Stimulated activated CD4-positive, alpha-beta T cell treated with anti-CD3 and anti-CD28 coated beads, Interleukin-15, amount 100 ng/mL, for 24 hours (primary cell): ENCODE measurements around the gene NOS1AP.

Experiments
- DNase-seq: peaks from one replicate; pipeline ENCODE4 v3.0.0-alpha.2; 2020

The NOS1AP gene

DNA sequence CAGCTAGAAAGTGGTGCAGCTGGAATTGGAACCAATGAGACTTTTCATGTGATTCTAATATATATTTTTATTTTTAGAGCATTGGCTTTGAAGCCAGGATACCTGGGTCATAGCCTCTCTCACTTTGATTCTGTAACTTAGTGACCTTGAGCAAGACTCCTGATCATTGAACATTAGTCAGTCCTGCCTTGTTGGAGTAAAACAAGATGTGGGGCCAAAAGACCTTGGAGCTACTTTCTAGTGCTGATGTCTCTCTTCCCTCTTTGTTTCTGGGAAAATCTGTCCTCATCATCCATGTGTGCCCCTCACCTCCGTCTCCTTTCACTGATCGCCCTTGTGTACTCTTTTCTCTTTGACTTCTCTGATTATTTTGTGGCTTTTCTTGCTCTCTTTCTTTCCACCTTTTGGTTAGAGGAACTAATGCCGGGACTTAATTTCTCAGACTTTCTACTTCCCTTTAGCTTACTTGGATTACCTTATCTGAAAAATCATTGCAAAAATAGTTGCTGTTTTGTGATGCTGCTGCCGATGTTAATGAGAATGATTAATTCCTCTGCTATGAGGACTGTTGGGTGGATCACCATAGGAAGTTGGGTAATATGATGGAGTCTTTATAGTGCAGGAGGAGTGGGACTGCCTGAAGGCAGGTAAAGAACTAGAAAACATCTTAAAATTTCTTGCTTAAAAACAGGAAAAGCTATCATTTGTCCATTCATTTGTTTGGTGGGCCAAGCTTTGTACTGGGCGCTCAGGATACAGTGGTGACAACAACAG is 72.0 kb downstream of the NOS1AP start:
- no peak for DNase-seq

DNA sequence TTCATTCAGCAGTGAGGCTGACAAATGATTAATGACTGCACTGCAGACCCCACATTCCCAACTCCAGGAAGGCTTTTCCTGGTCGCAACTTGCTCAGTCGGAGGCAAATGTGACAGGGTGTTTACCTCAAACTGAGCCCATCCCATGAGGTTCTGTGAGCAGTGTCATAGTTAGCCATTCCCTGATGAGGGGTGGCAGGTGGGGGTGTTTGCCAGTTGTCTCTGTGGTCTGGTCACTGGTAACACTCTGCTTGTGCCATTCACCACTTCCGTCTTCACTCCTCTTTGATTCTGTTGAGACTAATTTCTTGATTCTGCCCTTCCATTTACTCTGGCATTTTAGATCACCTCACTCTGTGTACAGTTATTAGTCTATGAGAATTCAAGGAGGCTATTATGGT is 73.5 kb downstream of the NOS1AP start:
- DNase-seq = no peak

DNA sequence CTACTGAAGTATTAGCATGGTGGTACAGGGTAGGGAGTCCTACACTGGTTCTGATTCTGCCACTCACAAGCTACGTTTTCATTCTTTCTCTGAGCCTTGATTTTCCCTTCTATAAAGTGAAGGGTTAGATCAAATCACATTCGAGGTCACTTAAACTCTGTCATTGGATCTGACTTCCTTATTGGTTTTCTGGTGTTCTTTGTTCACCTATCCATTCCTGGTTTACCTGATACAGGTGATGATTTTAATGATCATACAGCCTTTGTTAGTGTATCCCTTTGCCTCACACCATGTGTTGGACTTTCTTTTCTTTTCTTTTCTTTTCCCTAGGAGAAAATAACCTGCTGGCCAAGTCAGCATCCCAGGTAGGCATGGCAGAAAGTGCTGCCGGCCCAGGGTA is 74.8 kb downstream of the NOS1AP start:
- DNase-seq = no peak

GRCh38 chr1:162144853-162145252 is 75.4 kb downstream of the NOS1AP start:
- no peak for DNase-seq

DNA sequence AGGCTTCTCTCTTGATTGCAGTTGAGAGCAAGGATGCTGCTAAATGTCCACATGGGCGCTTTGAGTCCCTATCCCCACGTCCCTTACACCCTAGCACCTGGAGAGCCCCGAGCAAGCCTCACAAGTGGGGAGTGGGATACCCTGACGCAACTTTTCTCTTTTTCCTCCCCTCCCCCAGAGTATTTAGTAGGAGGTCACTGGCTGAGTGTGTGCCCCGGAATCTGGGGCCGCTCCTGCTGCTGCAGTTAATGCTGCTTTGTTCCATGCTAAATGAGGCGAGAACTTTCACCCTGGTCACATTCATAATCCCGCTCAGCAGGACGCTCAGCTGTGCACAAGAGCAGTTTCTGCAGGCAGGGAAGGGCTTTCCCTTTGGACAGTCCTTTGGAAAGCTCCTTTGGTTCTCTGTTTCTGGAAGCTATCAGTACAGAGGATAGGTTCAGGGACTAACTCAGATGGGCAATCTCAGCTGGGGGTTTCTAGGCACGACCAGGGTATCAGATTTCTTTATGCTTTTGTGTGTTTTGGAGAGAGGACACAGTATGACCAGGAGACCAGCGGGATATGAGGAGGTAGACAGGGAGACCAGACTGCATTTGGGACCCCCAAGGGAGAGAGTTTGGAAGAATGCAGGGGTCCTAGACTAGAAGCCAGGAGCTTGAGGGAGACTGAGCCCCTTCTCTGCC is 75.9 kb downstream of the NOS1AP start:
- DNase-seq = no peak

DNA sequence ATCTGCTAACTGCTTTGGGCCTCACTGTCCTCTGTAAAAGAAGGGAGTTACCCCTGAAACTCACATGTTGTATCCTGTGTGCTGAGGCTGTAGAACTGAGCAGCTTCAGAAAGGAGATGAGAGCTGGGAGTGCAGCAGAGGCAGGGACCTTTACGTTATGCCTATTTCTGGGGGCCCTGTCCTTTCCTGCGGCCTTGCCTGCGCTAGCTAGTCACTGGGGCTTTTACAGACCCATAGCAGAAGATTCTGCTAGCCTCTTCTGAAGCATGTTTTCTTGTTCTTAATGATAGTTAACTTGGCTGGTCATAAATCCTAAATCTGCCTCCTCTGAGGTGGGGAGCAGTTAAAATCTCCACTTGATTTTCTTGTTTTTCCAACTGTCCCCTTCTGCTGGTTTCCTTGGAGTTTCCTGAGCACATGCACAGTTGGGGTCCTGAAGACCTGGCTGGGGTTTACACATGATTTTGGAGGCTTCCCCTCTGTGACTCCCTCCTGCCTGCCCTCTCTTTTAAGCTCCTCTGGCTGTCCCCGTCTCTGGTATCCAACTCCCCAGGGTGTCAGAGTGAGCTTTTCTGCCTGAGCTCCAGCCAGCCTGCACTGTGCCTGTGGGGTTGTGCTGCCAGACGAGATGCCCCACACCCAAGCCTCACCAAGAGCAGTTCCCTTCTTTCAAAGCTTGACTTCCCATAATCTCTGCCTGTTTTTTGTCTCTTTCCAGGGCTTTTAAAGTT is 76.6 kb downstream of the NOS1AP start:
- no peak for DNase-seq

- DNase-seq = no peak
These were observed 78.3 kb downstream of the NOS1AP start for GRCh38 chr1:162147760-162148159.

DNA sequence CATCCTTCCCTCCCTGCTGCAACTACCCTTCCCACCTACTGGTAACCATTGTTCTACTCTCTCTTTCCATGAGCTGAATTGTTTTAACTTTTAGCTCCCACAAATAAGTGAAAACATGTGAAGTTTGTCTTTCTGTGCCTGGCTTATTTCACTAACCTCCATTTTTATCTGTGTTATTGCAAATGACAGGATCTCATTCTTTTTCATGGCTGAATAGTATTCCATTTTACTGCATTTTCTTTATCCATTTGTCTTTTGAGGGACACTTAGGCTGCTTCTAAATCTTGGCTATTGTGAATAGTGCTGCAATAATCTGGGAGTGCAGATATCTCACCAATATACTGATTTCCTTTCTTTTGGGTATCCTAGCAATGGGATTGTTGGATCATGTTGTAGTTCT is 80.6 kb downstream of the NOS1AP start:
- DNase-seq = no peak

DNA sequence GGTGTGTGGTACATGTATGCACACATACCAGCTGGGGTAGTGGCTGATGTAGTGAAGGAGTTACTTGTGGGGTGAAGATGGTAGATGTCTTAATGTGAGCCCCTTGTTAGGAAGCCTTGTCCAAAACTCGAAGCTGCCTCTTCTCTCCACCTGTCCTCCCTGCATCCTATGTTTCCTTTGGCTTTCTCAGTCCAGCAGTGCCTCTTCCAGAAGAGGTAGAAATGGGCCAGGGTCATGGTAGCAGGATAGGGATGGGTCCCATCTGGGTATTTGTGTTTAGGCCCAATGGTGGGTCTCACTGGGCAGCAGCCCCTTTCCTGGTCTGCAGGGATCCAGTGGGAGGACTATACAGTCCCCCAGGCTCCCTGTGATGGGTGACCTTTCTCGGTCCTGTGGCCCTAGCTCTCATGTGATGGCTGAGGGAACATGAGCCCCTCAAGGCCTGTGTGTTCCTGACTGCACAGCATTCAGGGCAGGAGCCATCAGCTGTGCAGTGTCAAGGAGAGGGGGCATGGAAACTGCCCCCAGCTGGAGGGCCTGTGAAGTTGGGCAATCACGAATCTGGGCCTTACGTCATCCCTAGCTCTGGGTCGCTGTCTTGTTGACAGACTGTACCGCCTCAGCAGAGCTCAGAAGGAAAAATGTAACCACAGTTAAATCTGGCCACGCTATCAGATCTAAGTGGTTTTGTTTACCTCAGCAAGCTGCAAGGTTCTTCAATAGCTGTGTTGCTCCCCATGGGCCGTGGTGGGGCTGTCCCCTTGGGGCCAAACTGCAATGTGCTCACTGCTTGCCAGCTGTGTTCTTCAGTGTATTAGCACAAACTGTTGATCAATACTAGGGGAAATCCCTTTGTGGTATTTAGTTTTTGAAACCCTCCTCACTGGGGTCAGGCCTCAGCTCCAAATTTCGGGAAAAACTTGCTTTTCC is 82.7 kb downstream of the NOS1AP start:
- DNase-seq = peak; percentile 1

DNA sequence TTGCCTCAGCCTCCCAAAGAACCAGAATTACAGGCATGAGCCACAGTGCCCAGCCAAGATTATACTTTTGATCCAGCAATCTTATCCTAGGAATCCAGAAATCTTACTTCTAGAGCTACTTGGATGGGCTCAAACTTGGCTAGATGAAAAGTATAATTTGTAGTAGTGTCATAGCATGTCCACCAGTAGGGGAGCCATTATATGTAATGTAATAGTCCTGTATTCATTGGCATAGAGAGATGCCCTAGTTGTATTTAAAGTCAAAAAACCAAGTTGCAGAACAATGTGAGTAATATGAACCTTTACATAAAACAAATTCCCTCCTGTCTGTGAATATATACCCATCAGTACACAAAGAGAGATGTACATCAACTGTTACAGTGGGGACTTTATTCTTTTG is 83.9 kb downstream of the NOS1AP start:
- DNase-seq = no peak

- DNase-seq = no peak
These were observed 88.0 kb downstream of the NOS1AP start for GRCh38 chr1:162157469-162157868.

DNA sequence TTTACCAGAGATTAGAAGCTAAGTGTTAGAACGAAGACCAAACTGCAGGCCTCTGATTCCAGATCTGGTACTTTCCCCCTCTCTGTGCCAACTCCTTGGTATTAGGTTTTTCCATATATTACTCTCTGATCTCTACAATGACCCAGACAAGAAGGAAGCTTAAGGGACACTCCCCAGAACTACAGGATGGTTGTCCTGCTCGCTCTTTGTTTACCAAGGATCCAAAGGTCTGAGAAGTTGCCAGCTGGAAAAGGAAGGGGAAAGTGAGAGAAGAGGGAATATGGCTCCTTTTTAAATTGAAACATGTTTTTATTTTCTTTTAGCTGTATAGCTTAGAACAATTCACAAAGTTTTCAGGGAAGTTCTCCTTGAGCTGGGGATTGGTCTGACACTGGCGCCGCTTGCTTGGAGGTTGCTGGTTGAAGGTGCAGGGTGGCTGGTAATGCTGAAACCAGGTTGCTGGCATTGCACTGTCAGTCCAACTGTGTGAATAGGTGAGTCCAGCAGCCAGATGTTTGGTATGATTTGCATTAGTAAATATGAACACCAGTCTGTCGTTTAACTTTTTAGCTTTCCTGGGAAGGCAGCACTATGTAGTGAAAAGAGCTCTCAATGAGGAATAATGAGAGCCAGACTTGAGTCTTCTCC is 89.3 kb downstream of the NOS1AP start:
- DNase-seq = no peak

GRCh38 chr1:162159515-162159914 is 90.0 kb downstream of the NOS1AP start:
- DNase-seq = no peak

DNA sequence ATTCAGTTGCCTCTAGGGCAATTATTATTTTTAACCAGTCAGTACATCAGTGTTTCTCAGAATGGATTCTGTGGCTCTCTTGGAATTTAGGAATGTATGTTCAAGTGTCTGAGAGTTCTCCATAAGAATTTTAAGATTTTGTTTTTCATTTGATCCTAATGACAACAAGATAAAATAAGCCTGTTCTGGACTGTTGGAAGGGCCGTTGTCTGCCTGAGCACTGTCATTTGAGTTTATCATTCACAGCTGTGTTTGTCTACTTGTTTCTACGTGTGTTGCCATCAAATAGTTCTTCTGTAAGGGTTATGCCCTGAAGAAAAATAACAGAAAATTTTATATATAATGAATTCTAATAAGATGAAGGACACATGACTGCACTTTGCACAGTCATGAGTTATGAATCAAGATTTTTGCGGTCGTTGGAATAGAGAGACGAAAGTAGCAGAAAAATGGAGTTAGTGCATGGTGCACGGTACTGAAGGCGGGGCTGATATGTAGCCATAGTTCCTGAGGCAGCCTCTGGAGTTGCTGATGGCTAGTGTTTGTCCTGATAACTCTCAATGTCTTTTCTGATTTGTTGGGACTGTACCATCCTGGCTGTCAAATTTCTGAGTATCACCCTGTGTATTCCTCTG is 92.5 kb downstream of the NOS1AP start:
- no peak for DNase-seq

GRCh38 chr1:162165528-162165927 is 96.0 kb downstream of the NOS1AP start:
- DNase-seq = no peak

- DNase-seq = no peak
These were observed 97.6 kb downstream of the NOS1AP start for GRCh38 chr1:162166917-162167615.

DNA sequence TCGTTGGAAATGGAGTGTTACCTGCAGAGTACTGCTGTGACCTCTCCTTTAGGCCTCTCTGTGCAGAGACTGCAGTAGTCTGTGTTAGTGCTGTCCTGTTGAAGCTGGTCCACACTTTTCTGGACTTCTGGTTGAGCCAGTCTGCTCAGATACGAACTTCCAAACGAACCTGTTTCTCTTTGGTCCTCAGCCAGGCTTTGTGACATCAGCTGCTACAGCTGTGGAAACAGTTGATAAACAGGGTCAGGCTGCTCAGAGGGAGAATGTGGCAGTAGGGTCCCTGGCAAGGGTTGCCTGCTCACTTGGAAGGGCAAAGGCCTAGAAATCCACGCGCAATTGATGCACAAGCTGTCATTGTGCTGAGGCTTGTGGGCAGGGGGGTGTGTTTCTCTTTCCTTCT is 98.8 kb downstream of the NOS1AP start:
- no peak for DNase-seq

DNA sequence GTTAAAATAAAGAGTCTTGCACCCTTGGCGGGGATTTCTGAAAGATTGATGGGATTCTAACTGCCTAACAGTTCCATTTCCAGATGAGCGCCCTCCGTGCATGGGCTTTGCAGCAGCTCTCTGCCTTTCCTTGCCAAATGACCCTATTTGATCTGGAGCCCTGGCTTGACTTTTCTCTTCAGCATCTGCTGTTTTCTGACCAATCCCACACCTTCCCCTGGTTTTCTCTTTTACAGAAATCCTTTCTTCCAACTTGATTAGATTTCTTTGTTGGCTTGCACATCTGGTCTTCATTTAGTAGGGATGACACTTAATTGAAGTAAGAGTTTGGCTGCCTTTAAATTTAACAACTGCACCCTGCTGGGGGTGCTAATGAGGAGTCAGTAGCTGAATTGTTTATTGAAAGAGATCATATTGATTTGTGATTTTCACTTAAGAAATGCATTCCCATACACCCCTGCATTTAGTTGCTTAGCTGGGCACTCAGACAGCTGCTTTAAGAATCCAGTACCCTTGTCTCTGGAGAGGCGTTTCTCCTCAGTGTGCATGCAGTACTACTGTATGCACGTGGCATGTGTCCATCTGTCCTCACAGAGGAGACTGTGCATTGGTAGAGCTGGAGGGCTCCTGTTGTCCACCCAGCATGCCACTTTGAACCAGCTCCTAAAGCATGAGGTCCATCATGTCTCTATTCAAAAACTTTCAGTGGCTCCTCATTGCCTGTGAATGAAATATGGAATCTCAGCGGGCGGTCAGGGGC is 99.7 kb downstream of the NOS1AP start:
- DNase-seq = no peak

GRCh38 chr1:162171111-162171510 is 101.6 kb downstream of the NOS1AP start:
- no peak for DNase-seq
